ENCODE measurements around the gene FGF14.

FGF14 gene

GRCh38 chr13:102000764-102001163, 401.1 kb downstream of the FGF14 start:
- H3K27me3 Mint-ChIP-seq (ENCODE audit: low read depth) = no peaks in the 10 kb centered on the region
- H3K4me3 Mint-ChIP-seq = no peak overlapping the region
- no peak overlapping the region for H3K27ac Mint-ChIP-seq
- H3K9me3 Mint-ChIP-seq = no peaks in the 10 kb centered on the region
- no peaks in the 10 kb centered on the region for H3K4me1 Mint-ChIP-seq (ENCODE audit: low read depth)
- H3K36me3 Mint-ChIP-seq (ENCODE audit: low read depth) = no peaks in the 10 kb centered on the region

GRCh38 chr13:101998129-101998528, 403.7 kb downstream of the FGF14 start:
- Mint-ChIP-seq H3K27ac (no peak overlapping the region), H3K27me3 (ENCODE audit: low read depth) (no peaks in the 10 kb centered on the region), H3K4me1 (ENCODE audit: low read depth) (no peaks in the 10 kb centered on the region), H3K9me3 (no peaks in the 10 kb centered on the region), H3K36me3 (ENCODE audit: low read depth) (no peaks in the 10 kb centered on the region), H3K4me3 (no peak overlapping the region)

GRCh38 chr13:101996954-101997353, 404.9 kb downstream of the FGF14 start:
- no peaks in the 10 kb centered on the region for H3K9me3 Mint-ChIP-seq
- H3K4me3 Mint-ChIP-seq = no peak overlapping the region
- H3K36me3 Mint-ChIP-seq (ENCODE audit: low read depth) = no peaks in the 10 kb centered on the region
- H3K4me1 Mint-ChIP-seq (ENCODE audit: low read depth) = no peaks in the 10 kb centered on the region
- H3K27me3 Mint-ChIP-seq (ENCODE audit: low read depth) = no peaks in the 10 kb centered on the region
- H3K27ac Mint-ChIP-seq = no peak overlapping the region

- H3K4me3 Mint-ChIP-seq = no peak overlapping the region
- peaks cover 7% of the 10 kb centered on the region for H3K9me3 Mint-ChIP-seq
- no peaks in the 10 kb centered on the region for H3K27me3 Mint-ChIP-seq (ENCODE audit: low read depth)
- H3K4me1 Mint-ChIP-seq (ENCODE audit: low read depth) = no peaks in the 10 kb centered on the region
- H3K27ac Mint-ChIP-seq = no peak overlapping the region
- no peaks in the 10 kb centered on the region for H3K36me3 Mint-ChIP-seq (ENCODE audit: low read depth)
Measured at GRCh38 chr13:101989798-101990350, 412.0 kb downstream of the FGF14 start.

GRCh38 chr13:101988140-101988539, 413.7 kb downstream of the FGF14 start:
- no peaks in the 10 kb centered on the region for H3K4me1 Mint-ChIP-seq (ENCODE audit: low read depth)
- no peaks in the 10 kb centered on the region for H3K27me3 Mint-ChIP-seq (ENCODE audit: low read depth)
- H3K27ac Mint-ChIP-seq = no peak overlapping the region
- no peak overlapping the region for H3K4me3 Mint-ChIP-seq
- H3K36me3 Mint-ChIP-seq (ENCODE audit: low read depth) = no peaks in the 10 kb centered on the region
- peaks cover 7% of the 10 kb centered on the region for H3K9me3 Mint-ChIP-seq

- Mint-ChIP-seq H3K27me3 (ENCODE audit: low read depth) (no peaks in the 10 kb centered on the region), H3K36me3 (ENCODE audit: low read depth) (no peaks in the 10 kb centered on the region), H3K4me3 (no peak overlapping the region), H3K9me3 (peaks cover 7% of the 10 kb centered on the region), H3K27ac (no peak overlapping the region), H3K4me1 (ENCODE audit: low read depth) (no peaks in the 10 kb centered on the region)
Measured at GRCh38 chr13:101986316-101986715, 415.5 kb downstream of the FGF14 start.

GRCh38 chr13:101985321-101985720, 416.5 kb downstream of the FGF14 start:
- Mint-ChIP-seq H3K9me3 (peaks cover 7% of the 10 kb centered on the region), H3K4me3 (no peak overlapping the region), H3K36me3 (ENCODE audit: low read depth) (no peaks in the 10 kb centered on the region), H3K4me1 (ENCODE audit: low read depth) (no peaks in the 10 kb centered on the region), H3K27ac (no peak overlapping the region), H3K27me3 (ENCODE audit: low read depth) (no peaks in the 10 kb centered on the region)

- Mint-ChIP-seq H3K4me3 (no peak overlapping the region), H3K27ac (no peak overlapping the region), H3K27me3 (ENCODE audit: low read depth) (no peaks in the 10 kb centered on the region), H3K9me3 (peaks cover 2% of the 10 kb centered on the region), H3K36me3 (ENCODE audit: low read depth) (no peaks in the 10 kb centered on the region), H3K4me1 (ENCODE audit: low read depth) (no peaks in the 10 kb centered on the region)
Measured at GRCh38 chr13:101982903-101983302, 418.9 kb downstream of the FGF14 start.

GRCh38 chr13:101979825-101980224, 422.0 kb downstream of the FGF14 start:
- Mint-ChIP-seq H3K36me3 (ENCODE audit: low read depth) (no peaks in the 10 kb centered on the region), H3K27ac (no peak overlapping the region), H3K27me3 (ENCODE audit: low read depth) (no peaks in the 10 kb centered on the region), H3K9me3 (no peaks in the 10 kb centered on the region), H3K4me1 (ENCODE audit: low read depth) (no peaks in the 10 kb centered on the region), H3K4me3 (no peak overlapping the region)

- H3K4me1 Mint-ChIP-seq (ENCODE audit: low read depth) = no peaks in the 10 kb centered on the region
- H3K36me3 Mint-ChIP-seq (ENCODE audit: low read depth) = no peaks in the 10 kb centered on the region
- H3K9me3 Mint-ChIP-seq = no peaks in the 10 kb centered on the region
- no peaks in the 10 kb centered on the region for H3K27me3 Mint-ChIP-seq (ENCODE audit: low read depth)
- H3K27ac Mint-ChIP-seq = no peak overlapping the region
- no peak overlapping the region for H3K4me3 Mint-ChIP-seq
Measured at GRCh38 chr13:101978552-101979315, 423.1 kb downstream of the FGF14 start.

- Mint-ChIP-seq H3K9me3 (no peaks in the 10 kb centered on the region), H3K4me1 (ENCODE audit: low read depth) (no peaks in the 10 kb centered on the region), H3K27ac (no peak overlapping the region), H3K27me3 (ENCODE audit: low read depth) (no peaks in the 10 kb centered on the region), H3K4me3 (no peak overlapping the region), H3K36me3 (ENCODE audit: low read depth) (no peaks in the 10 kb centered on the region)
Measured at GRCh38 chr13:101977475-101977874, 424.4 kb downstream of the FGF14 start.

- no peak overlapping the region for H3K4me3 Mint-ChIP-seq
- H3K36me3 Mint-ChIP-seq (ENCODE audit: low read depth) = no peaks in the 10 kb centered on the region
- H3K9me3 Mint-ChIP-seq = no peaks in the 10 kb centered on the region
- H3K4me1 Mint-ChIP-seq (ENCODE audit: low read depth) = no peaks in the 10 kb centered on the region
- H3K27me3 Mint-ChIP-seq (ENCODE audit: low read depth) = no peaks in the 10 kb centered on the region
- H3K27ac Mint-ChIP-seq = no peak overlapping the region
Measured at GRCh38 chr13:101972191-101972590, 429.7 kb downstream of the FGF14 start.

GRCh38 chr13:101970341-101970740, 431.5 kb downstream of the FGF14 start:
- H3K4me3 Mint-ChIP-seq = no peak overlapping the region
- H3K9me3 Mint-ChIP-seq = no peaks in the 10 kb centered on the region
- H3K27me3 Mint-ChIP-seq (ENCODE audit: low read depth) = no peaks in the 10 kb centered on the region
- H3K27ac Mint-ChIP-seq = no peak overlapping the region
- no peaks in the 10 kb centered on the region for H3K36me3 Mint-ChIP-seq (ENCODE audit: low read depth)
- H3K4me1 Mint-ChIP-seq (ENCODE audit: low read depth) = no peaks in the 10 kb centered on the region

GRCh38 chr13:101967781-101968180, 434.1 kb downstream of the FGF14 start:
- Mint-ChIP-seq H3K9me3 (no peaks in the 10 kb centered on the region), H3K27me3 (ENCODE audit: low read depth) (no peaks in the 10 kb centered on the region)

GRCh38 chr13:101967216-101967615, 434.6 kb downstream of the FGF14 start:
- no peaks in the 10 kb centered on the region for H3K4me1 Mint-ChIP-seq (ENCODE audit: low read depth)
- no peak overlapping the region for H3K27ac Mint-ChIP-seq
- no peaks in the 10 kb centered on the region for H3K36me3 Mint-ChIP-seq (ENCODE audit: low read depth)
- no peaks in the 10 kb centered on the region for H3K27me3 Mint-ChIP-seq (ENCODE audit: low read depth)
- no peaks in the 10 kb centered on the region for H3K9me3 Mint-ChIP-seq
- H3K4me3 Mint-ChIP-seq = no peak overlapping the region

More at GRCh38 chr13:101967781-101968180, 434.1 kb downstream of the FGF14 start:
- H3K4me3 Mint-ChIP-seq = no peak overlapping the region
- H3K36me3 Mint-ChIP-seq (ENCODE audit: low read depth) = no peaks in the 10 kb centered on the region
- H3K4me1 Mint-ChIP-seq (ENCODE audit: low read depth) = no peaks in the 10 kb centered on the region
- no peak overlapping the region for H3K27ac Mint-ChIP-seq
